WI38 (cell line): ENCODE results near the gene COP1.

Experiments
- H3K4me3 ChIP-seq: 2 replicates; pipeline ENCODE4 v1.5.1; 2011; ENCODE audit warnings: low read depth, mild to moderate bottlenecking, control low read depth, low read length
- CTCF ChIP-seq: IDR thresholded peaks from 2 replicates; pipeline ENCODE4 v1.5.1; 2012; ENCODE audit warnings: low read depth, mild to moderate bottlenecking, control low read depth, low read length

The COP1 gene

DNA sequence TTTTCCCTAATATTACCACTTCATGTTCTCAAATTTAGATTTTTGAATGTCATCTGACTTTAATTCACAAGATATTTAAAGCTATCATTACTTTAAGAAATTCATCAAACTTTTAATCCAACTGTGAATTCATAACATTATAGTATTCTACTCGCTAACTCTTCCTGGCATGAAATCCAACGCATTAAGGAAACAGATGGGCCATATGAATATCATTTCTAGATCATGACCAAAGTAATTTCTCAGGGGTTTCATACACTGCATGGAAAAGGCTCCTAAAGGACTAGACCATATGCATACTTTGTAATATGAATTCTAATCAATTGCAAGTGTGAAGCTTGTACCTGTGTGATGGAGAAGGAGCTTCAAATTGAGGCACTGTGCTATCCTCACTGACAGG is 72.4 kb downstream of the COP1 start:
- no peak overlapping the region for H3K4me3 ChIP-seq
- no peak for TF ChIP-seq CTCF

DNA sequence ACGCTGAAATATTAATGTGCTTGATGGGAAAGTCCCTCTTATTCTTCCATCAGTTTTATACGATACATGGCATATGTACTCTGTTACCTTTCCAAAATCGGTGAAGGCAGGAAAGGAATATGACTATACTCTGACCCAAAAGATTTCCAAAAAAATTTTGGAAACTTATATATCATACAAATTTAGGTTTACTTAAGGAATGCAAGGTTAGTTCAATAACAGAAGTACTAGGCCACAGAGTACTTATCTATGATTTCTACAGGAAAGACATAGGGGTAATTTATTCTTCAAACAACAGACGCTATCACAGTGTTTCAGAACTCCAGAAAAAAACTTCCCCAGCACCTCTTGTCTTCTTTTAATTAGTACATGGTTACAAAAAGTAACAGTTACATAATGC is 84.8 kb downstream of the COP1 start:
- no peak overlapping the region for H3K4me3 ChIP-seq
- no peak for TF ChIP-seq CTCF

DNA sequence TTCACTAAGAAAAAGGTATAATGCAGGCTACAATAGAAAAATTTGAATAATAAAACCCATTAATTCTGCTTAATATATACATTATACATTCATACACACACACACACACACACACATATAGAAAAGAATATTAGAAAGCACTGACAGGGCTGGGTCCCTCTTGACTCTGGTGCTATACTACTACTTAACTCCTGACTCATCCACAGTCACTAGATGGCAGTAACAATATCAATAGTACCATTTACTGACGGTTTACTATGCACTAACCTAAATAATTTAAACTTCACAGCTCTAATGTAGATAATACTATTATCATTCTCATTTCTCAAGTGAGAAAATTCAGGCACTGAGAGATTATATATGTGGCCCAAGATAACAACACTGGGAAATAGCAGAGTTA is 87.5 kb downstream of the COP1 start:
- no peak for TF ChIP-seq CTCF
- no peak overlapping the region for H3K4me3 ChIP-seq

- TF ChIP-seq CTCF = no peak
Observed at GRCh38 chr1:176118985-176119384, 88.1 kb downstream of the COP1 start.

DNA sequence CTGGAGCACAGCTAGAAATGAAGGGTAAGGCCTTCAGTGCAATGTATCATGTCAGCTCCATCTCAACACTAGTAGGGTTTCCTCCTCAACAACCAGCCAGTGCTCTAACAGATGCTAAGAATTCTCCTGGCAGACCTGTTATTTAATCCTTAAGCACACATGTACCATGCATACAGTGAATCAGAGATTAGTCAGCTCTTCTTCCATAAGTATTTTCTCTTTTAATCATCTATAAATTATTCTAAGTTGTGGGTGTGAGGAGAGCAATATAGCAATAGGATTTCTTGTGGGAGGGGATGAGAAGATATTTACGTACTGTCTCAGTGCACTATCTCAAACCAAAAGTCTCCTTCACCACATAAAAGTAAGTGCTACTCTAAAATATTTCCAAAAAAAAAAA is 95.3 kb downstream of the COP1 start:
- H3K4me3 ChIP-seq = no peak overlapping the region
- no peak for TF ChIP-seq CTCF

More at GRCh38 chr1:176118985-176119384, 88.1 kb downstream of the COP1 start:
- no peak overlapping the region for H3K4me3 ChIP-seq

DNA sequence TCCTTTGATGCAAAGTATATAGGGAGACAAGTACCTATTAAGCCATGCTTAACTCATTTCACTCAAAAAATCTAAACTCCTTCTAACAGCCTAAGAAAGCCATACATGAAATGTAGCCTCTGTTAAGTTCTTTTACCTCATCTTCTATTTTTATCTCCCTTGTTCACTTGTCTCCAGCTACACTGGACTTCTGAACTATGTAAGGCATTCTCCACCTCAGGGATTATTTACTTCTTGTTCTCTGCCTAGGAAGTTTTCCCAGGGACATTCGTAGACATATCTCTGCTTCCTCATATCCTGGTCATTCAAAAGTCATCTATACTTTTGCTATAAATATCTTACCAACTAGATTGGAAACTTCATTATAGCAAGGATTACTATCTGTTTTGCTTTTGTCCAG is 96.9 kb downstream of the COP1 start:
- no peak overlapping the region for H3K4me3 ChIP-seq
- no peak for TF ChIP-seq CTCF

- no peak overlapping the region for H3K4me3 ChIP-seq
- TF ChIP-seq CTCF = no peak
Observed at GRCh38 chr1:176102768-176103350, 104.2 kb downstream of the COP1 start.
